Neural cell (in vitro differentiated cells): ENCODE measurements around the gene STK17B.

Experiments
- EZH2 ChIP-seq: fragments of 200-600, 300-800 bp; shearing (Covaris generic), sonication (generic); IDR thresholded peaks from 2 replicates; pipeline ENCODE4 v1.6.1; 2014; ENCODE audit warnings: antibody characterized with exemption, low read length, borderline replicate concordance, mild to moderate bottlenecking; ENCODE audit not compliant: insufficient read depth, poor library complexity, severe bottlenecking
- POLR2AphosphoS5 ChIP-seq: IDR thresholded peaks from 2 replicates; pipeline ENCODE4 v1.6.1; 2012
- RAD21 ChIP-seq: fragments of 450-650 bp; conservative IDR thresholded peaks from 2 replicates; pipeline ENCODE4 v1.6.1; 2014; ENCODE audit warnings: antibody characterized with exemption, mild to moderate bottlenecking, moderate library complexity
- TF ChIP-seq, protein P1 (sequence below): fragments of 450-650 bp; IDR thresholded peaks from 2 replicates; pipeline ENCODE4 v1.5.1; 2014; ENCODE audit warnings: antibody characterized with exemption, mild to moderate bottlenecking, moderate library complexity; ENCODE audit not compliant: poor library complexity, severe bottlenecking

DNA sequence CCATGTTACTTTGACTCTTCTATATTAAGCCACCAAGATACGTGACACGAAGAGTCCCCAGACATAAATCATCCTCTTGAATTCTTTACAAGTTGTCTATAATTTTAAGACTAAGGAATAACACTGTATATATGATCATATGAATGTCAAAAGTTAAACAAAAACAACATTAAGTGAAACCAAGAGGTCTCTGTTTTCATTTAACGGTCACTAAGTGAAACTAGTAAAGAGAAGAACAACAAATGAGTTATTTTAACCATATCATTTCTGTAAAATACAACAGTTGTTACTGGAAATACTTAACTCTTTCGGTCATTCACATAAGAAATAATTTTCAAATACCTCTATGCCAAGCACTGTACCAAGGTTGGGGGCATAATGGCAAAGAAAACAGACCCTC is 45.7 kb upstream of the STK17B start:
- TF ChIP-seq, protein P1, sequence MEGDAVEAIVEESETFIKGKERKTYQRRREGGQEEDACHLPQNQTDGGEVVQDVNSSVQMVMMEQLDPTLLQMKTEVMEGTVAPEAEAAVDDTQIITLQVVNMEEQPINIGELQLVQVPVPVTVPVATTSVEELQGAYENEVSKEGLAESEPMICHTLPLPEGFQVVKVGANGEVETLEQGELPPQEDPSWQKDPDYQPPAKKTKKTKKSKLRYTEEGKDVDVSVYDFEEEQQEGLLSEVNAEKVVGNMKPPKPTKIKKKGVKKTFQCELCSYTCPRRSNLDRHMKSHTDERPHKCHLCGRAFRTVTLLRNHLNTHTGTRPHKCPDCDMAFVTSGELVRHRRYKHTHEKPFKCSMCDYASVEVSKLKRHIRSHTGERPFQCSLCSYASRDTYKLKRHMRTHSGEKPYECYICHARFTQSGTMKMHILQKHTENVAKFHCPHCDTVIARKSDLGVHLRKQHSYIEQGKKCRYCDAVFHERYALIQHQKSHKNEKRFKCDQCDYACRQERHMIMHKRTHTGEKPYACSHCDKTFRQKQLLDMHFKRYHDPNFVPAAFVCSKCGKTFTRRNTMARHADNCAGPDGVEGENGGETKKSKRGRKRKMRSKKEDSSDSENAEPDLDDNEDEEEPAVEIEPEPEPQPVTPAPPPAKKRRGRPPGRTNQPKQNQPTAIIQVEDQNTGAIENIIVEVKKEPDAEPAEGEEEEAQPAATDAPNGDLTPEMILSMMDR, result no peak
- TF ChIP-seq RAD21 (no peak), EZH2 (no peak), POLR2AphosphoS5 (no peak)
